Right lobe of liver (tissue), 4 donors: ENCODE measurements around the gene KLHL1.

ENCODE experiments used
- CTCF ChIP-seq, 4 donors: fragments of 200-600 bp in 3 of 4; fragments of 450-650 bp in 1 of 4; IDR thresholded peaks; one replicate each; pipeline versions ENCODE4 v1.5.1 to v1.8.0; 2016 to 2022; ENCODE audit warnings: antibody characterized with exemption in 4 of 4, mild to moderate bottlenecking in 2 of 4
- POLR2A ChIP-seq: fragments of 450-650 bp; IDR thresholded peaks from one replicate; pipeline ENCODE4 v1.6.1; 2017; ENCODE audit warnings: antibody characterized with exemption, mild to moderate bottlenecking
- donor health status: DM: no; HTN: no; CAD: no.
- donor health status: DM: no; HTN: no; CAD: no.
- donor health status: DM: no; HTN: yes; CAD: no.

GRCh38 chr13:70014337-70014736, 93.9 kb downstream of the KLHL1 start:
- no peak for TF ChIP-seq CTCF (IDR thresholded peaks at IDR 0.05)
- no peak for TF ChIP-seq POLR2A
